T1000 (cell line): ENCODE measurements around the gene TAS2R19.
"Not testable (repeated sequence)": the region's sequence is repeated elsewhere in the genome, so short reads cannot be mapped to it uniquely, and the experiment has no call there.

Experiments
- DNase-seq: peaks from one replicate; lab custom pipeline; 2025; ENCODE audit warnings: mixed read lengths; lab: John Stamatoyannopoulos, UW

Gene TAS2R19

DNA sequence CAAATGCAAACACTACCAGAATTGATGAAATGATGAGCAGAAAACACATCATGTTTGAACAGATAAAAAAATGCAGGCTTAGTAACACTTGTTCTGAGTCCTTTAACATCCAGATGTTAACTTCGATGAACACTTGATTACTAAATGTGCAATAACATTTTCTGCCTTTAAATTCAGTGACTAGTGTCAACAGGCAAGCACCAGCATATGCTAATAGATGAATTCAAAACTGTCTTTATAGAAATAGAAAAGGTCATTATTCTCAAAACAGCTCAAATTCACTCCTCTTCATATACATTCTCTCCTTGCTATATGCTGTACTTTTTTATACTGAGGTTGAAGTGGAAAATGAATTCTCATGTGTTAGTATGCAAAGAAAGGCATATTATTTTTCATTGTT is at the start of gene TAS2R19:
TSS of gene TAS2R19 (minus strand) at position 101 of the 400 bp plus-strand sequence. CDS start at position 52, 49 bp downstream.
- no peak for DNase-seq

- DNase-seq, result no peak
These were observed 49.0 kb upstream of the TAS2R19 start for GRCh38 chr12:11071414-11071813.

GRCh38 chr12:11070999-11071398 is 48.6 kb upstream of the TAS2R19 start:
- no peak for DNase-seq

GRCh38 chr12:11069854-11070365 is 47.5 kb upstream of the TAS2R19 start:
- DNase-seq, result no peak

GRCh38 chr12:11067514-11067913 is 45.1 kb upstream of the TAS2R19 start:
- no peak for DNase-seq

DNA sequence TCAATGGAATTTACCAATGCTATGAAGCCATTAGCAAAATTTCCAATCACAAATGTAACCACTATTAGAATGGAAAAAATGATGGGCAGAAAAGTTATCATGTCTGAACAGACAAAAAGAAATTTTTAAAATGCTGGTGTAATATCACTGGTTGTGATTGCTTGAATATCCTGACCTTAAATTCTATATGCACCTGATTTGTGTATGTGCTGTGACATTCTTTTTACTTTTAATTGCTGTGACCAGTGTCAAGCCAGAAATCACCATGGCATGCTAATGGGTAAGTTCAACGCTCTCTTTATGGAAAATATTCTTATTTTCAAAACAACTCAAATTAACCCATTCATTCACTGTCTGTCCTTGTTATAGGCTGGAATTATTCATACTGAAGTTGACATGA is 39.8 kb upstream of the TAS2R19 start, which contains the start of gene TAS2R46:
TSS of gene TAS2R46 (minus strand) at position 101 of the 400 bp plus-strand sequence. CDS start at position 101, 0 bp downstream.
- DNase-seq, result not testable (repeated sequence)

DNA sequence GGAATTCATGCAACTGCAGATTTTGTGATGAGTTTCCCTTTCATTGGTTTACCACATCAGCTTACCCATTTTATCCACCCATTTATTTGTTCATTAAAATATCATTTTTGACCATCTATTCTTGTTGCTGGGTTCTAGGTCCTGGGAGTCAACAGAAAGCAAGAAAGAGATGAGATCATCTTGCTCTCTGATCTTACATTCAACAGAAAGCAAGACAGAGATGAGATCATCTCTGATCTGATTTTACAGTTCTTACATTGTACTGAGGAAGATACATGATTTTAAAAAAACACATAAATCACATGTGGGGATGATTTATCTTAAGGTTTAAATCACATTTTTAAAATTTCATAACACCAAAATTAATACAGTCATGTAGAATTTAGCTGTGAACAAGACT is 37.4 kb upstream of the TAS2R19 start:
- DNase-seq, result no peak

- DNase-seq, result no peak
These were observed 36.6 kb upstream of the TAS2R19 start for GRCh38 chr12:11059041-11059440.

GRCh38 chr12:11055306-11055705 is 32.9 kb upstream of the TAS2R19 start:
- DNase-seq, result no peak

DNA sequence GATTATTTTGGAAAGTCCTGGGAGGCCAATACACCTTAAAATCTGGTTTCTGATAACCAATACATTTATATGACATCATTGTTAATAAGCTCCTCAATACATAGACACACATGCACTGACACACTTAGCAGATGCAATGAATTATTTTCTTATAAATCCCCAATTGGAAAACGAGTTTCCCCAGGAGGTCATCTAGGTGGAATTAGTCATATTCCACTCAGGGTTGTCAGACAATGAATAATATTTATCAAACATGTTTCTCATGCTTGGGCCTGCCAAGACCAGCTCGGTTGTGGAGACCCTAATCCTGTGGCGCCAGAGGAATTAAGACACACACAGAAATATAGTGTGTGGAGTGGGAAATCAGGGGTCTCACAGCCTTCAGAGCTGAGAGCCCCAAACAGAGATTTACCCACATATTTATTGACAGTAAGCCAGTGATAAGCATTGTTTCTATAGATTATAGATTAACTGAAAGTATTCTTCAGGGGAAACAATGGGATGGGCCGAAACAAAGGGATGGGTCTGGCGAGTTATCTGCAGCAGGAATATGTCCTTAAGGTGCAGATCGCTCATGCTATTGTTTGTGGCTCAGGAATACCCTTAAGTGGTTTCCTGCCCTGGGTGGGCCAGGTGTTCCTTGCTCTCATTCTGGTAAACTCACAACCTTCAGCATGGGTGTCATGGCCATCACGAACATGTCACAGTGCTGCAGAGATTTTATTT is 27.5 kb upstream of the TAS2R19 start:
- DNase-seq, result not testable (repeated sequence)

GRCh38 chr12:11041366-11041765 is 18.9 kb upstream of the TAS2R19 start:
- DNase-seq, result not testable (repeated sequence)

GRCh38 chr12:11040162-11040561 is 17.7 kb upstream of the TAS2R19 start:
- no peak for DNase-seq

DNA sequence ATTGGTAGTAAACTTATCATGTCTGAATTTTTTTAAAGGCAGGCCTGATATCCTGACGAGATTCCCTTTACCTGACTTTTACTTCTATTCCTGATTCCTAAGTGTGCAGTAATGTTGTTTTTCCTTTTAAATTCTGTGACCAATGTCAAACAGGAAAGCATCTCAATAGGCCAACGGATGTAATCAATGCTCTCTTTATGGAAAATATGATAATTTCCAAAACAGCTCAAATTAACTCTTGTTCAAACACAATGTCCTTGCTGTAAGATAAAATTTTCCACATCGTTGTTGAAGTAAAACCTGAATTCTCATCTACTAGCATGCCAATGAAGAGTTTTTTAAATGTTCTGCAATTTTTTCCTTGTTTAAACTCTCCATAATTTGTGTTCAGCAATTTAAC is 16.8 kb upstream of the TAS2R19 start:
- no peak for DNase-seq

- not testable (repeated sequence) for DNase-seq
These were observed 11.5 kb upstream of the TAS2R19 start for GRCh38 chr12:11033959-11034358.

DNA sequence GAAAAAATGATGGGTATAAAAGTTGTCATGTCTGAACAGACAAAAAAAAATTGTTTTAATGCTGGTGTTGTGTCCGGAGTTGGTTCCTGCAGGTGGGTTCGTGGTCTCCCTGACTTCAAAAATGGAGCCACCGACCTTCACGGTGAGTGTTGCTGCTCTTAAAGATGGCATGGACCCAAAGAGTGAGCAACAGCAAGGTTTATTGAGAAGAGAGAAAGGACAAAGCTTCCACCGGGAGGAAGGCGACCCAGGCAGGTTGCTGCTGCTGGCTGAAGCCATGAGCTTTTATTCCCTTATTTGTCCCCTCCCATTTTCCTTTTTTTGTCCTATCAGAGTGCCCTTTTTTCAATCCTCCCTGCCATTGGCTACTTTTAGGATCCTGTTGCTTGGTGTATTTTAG is 8.9 kb upstream of the TAS2R19 start, which contains the start of gene TAS2R31:
TSS of gene TAS2R31 (minus strand) at position 101 of the 400 bp plus-strand sequence. CDS start at position 29, 72 bp downstream.
- no peak for DNase-seq

DNA sequence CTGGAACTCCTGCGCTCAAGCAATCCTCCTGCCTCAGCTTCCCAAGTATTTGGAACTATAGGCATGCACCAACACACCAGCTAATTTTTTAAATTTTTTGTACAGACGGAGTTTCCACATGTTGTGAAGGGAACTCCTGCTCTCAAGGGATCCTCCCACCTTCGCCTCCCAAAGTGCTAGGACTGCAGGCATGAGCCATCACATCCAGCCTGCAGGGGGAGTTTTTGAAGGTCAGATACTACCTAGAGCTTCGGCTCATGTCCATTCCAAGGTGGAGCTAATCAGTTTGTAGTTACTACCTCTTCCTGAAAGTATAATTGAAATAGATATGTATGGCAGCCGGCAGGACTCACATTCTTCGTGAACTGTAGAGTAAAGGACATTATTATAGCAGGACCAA is 3.7 kb upstream of the TAS2R19 start:
- DNase-seq, result no peak

DNA sequence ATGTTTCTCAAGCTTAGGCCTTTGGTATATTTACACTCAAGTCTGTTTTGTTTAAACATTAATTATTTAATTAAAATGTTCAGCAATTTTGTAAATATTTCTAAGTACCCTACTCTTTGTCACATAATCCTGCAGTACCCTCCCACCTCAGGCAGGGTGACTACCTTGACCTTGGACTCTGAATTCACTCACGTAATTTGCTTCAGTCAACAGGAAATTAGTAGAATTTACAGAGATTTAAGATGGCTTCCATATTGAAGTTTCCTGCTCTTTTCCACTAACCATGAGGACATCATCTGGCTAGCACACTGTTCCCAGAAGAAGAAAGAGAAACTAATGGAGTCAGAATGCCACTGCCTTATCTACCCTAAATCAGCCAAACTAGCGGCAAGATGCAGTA is 967 bp upstream of the TAS2R19 start:
- DNase-seq, result no peak

DNA sequence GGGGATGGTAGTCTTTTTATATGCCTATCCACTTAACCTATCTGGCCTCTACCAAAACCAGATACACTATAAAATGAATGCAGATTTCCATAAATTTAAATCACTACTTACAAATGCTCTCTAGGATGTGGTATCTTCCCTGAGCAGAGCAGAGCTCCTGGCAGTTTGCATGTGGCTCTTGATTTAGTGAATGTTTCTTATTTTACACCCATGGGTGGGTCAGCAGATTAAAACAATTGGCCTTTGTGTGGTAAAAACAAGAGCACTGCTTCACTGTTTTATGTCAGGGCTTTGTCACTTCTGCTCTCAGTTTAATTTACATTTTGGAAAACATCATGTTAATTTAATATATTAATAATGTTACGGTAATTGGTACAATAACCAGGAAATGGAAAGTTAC is 5.5 kb downstream of the TAS2R19 start:
- DNase-seq, result no peak

DNA sequence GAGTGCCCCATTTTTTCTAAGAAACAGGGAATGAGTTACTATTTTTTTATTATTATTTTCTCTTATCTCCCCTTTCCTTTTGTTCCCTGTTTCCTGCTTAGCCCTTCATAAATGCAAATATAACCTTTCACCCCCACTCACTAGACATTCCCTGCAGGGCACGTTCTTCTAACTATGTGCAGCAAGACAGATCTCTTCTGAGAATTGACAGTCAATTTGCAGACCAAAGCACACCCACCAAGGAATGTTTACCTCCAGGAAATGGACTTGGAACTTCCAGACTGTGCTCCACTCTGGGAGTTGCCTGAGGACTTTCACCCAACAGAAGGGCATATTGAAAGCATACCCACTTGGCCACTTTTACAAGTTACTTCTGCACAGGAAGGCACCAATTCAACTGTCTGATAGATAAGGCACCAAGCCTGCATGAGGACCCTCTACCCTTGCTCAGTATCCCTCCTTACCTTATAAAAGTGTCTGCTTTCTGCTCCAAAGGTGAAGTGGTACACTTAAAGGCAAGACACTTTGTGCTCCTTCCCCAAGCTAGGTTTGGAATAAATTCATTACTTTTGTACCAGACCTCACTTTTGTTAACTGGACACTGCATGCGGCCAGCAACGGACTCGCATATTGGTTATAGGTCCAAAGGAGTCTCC is 6.5 kb downstream of the TAS2R19 start:
- no peak for DNase-seq

- DNase-seq, result no peak
These were observed 8.2 kb downstream of the TAS2R19 start for GRCh38 chr12:11014234-11014633.

DNA sequence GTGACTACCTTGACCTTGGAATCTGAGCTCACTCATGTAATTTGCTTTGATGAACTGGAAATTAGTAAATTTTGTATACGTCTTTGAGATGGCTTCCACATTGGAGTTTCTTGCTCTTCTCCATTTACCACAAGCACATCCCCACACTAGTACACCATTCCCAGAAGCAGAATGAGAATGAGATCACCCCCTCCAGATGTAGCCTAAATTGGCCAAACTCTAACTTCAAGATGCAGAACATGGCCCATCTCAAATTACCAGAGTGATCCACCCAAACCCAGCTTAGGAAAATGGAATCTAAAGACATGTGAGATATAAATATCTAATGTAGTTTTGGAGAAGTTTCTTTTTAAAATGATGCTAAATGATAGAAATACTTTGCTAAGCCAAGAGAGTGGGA is 14.8 kb downstream of the TAS2R19 start:
- DNase-seq, result no peak

DNA sequence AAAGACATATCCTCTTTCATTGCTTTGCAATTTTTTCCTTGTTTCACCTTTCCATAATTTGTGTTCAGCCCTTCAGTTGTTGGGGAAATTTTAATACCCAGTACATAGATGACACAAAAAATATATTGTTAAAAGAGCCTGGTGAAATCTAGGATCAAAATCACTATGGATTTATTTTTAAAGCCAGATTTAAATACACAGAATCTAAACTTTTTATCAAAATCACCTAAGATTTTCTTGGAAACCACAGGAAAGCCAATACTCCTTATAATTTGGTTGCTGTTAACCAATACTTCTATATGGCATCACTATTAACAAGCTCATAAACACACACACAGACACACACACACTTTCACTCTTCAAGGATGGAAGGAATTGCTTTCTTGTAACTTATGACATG is 24.2 kb downstream of the TAS2R19 start, which contains the start of gene TAS2R20:
TSS of gene TAS2R20 (minus strand) at position 101 of the 400 bp plus-strand sequence. CDS start 429 bp downstream, outside the sequence.
- no peak for DNase-seq

- no peak for DNase-seq
These were observed 28.1 kb downstream of the TAS2R19 start for GRCh38 chr12:10994307-10994706.
